GOT3 (cell line): ENCODE data around the gene PGA4.

Source experiments
- DNase-seq: peaks from one replicate; lab custom pipeline; 2025; ENCODE audit warnings: mixed read lengths; lab: John Stamatoyannopoulos, UW

Gene PGA4

DNA sequence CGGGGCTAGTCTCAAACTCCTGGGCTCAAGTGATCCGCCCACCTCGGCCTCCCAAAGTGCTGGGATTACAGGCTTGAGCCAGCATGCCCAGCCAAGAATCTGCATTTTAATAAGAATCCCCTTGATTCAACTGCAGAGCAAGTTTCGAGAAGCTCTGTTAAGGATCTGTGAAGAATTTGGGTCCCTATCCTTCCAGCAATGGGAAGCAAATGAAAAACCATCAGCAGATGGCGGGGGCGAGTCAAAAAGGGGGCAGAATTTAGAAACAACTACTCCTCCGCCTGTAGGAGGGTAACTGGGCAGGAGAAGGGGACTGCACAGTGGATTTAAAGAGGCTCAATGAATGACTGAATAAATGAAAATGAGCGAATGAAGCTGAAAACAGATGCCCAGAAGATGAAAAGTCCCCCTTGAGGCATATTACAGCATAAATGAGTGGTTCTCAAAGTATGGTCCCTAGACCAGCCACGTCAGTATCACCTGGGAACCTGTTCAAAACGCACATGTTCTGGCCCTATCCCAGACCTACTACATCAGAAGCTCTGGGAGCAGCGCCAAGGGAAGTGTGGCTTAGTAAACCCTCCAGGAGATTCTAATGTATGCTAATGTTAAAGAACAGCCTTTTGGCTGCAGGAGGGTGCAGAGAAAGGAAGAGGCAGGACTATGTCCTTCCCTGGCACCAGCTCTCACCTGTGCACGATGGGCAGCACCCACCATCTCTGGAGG is 58.0 kb downstream of the PGA4 start:
- no peak for DNase-seq

DNA sequence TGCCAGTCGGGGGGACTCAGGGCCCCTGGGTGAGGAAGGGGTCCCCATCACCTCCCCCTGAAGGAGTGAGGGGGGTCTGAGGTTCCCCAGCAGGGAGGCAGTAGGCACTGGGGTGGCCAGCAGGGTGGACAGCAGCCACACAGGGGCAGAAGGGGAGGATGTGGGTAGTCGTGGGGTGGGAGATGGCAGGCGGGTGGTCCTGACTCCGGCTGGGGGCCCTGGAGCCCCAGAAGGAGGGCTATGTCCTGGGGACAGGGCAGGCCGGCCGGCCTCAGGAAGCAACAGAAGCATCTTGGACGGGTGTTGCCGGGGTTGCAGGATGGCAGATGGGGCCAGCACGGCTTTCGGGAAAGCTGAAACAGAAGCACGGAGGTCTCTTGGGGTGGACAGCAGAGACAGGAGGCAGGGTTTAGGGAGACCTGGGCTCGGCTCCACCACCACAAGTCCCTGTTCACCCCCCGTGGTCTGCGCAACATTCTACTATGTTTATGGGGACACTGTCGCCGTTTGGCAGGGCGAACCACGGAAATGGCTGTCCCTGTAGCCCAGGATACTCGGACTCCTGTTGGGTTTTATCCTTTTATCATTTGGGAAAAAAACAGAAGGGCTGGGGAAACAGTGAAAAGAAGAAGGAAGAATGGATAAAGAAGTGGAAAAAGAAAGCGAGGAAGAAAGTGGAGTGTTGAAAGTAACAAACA is 58.9 kb downstream of the PGA4 start:
- DNase-seq = no peak
